ENCODE measurements around the gene RMRP.

- TF ChIP-seq GATA2 (IDR thresholded peaks at IDR 0.05; ENCODE audit: low read depth, low read length) (no peak), GATA3 (IDR thresholded peaks at IDR 0.05; ENCODE audit: low read depth, low read length) (no peak)
Observed at GRCh38 chr9:35651956-35652828, 5.6 kb downstream of the RMRP start.
